ENCODE measurements around the gene ZNF608.

ZNF608 gene

DNA sequence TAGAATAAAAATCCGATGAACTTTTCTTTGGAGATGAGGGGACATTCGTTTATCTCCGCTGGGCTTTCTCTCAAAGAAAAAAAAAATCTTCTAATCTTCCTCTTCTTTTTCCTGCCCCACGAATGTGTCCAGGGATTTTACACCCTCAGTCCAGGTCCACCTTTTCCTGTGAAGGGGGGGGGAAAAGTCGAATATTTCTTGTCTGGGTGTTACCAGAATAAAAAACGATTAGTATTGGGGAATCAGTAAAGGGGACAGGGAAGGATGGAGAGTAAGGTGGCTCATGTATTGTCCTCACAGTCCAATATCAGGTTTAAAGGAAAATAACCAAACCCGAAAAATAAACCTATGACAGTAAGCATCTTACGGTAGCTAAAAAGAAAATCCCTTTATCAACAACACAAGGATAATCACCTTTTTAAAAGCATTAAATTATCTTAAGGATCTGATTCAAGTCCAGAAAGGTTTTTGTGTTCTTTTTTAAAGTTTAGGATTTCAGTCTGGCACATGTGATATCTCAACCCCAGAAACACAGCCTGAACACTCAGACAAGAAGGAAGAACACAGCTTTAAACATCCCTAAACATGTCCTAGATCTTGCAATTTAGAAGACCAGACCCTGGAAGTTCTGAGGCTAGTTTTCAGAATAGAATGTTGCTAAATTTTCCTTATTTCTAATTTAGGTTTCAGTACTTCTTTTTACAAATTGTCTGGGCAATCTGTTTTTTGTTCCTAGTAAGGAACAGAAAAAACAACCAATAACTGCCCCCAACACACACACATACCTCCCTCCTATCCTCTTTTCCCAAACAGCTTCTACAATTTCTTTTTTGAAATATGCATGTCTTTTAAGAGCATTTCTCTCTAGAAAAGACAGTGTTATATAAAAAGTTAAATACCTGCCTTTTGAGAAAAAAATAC, 1.2 kb downstream of the ZNF608 start:
- H3K27ac Mint-ChIP-seq, result no peak overlapping the region
- no peak for ATAC-seq
- H3K9me3 Mint-ChIP-seq, result no peaks in the 10 kb centered on the region
- peaks cover 36% of the 10 kb centered on the region for H3K4me1 Mint-ChIP-seq
- no peak for DNase-seq
- no peak overlapping the region for H3K4me3 Mint-ChIP-seq
- peaks cover 1% of the 10 kb centered on the region for H3K27me3 Mint-ChIP-seq

DNA sequence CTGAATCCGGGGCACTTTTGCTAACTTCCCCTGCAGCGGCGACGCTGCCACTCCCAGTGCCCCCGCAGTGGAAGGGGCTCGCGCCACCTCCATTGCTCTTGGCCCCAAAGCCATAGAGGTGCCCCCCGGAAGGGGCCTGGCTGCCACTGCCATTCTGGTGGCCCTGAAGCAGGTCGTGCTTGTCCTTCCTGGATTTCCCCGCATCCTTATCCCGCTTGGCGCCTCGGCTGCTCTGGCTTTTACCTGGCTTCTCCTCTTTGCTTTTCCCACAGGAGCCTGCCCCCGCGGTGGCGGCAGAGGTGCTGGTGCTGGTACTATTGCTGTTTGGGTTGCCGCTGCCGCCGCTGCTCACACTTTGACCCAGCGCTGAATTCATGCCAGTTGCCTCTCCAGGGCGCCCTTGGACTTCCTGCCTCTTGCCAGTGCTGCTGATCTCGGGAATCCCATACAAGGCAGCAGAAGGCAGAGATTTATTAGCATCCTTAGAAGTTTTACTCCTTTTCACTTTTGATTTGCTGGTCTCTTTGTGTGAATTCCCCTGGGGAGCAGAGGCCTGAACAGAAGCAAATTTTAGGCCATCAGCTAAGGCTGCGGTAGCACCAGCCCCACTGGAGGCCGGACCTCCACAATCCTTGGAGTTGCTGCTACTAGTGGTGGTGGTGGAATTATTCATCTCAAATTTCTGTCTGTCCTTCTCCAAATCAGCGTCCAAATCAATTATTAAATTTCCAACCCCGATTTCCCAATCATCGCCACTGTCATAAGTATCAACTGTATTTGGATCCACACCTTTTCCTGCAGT, 2.1 kb downstream of the ZNF608 start:
- Mint-ChIP-seq H3K27me3 (peaks cover 9% of the 10 kb centered on the region), H3K4me3 (no peak overlapping the region), H3K4me1 (peaks cover 36% of the 10 kb centered on the region), H3K9me3 (no peaks in the 10 kb centered on the region), H3K27ac (no peak overlapping the region)
- ATAC-seq (no peak), DNase-seq (no peak)

DNA sequence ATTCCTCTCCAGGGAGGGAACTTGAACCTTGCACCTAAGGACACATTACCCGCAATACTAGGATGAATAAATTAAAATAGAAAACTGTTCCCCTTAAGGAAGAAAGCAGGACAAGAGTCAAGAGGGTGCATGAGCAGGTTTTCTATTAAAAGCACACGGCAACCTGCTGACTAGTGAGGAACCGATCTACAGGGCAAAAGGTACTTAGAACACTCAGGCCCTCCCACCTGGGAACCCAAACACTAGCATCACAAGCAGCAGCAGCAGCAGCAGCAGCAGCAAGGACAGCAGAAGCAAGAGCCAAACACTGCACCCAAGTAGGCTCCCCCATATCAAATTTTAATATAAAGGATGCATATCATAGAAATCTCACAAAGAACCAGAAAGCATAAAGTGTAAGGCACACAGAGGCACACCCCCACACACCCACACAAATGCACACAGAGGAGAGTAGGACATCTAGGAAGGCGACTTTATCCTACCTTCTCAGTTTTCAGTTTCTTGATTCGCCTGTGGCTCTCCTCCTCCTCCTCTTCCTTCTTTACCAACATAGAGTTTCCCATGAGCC, 2.8 kb downstream of the ZNF608 start:
- DNase-seq, result no peak
- H3K9me3 Mint-ChIP-seq, result no peaks in the 10 kb centered on the region

DNA sequence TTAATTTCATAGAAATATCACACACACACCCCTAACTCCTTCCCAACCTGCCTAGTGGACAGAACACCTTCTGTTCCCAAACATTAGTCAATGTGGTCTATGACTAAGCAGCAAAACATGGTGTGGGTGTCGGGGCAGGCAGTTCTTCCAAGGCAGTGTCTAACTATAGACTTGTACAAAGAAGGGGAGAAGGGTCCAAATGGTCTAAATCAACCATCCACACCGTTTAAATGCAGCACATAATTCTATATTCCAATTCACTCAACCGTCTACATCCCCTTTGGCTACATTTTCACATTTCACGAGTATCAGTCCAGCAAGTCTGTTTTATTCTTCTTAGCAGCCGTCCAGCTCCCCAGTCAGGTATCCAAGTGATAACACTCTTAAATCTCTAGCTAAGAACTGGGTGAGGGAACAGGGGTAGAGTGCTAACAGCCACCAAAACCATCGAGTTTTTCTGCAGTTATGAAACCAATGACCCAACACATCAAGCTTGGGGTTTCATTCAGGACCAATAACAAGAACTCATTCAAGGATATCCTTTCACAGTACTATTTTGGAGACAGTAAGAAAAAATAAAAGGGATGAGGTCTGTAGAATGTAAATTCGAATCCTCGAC, 3.3 kb downstream of the ZNF608 start:
- no peak for DNase-seq
- Mint-ChIP-seq H3K27me3 (peaks cover 20% of the 10 kb centered on the region), H3K4me1 (peaks cover 25% of the 10 kb centered on the region), H3K9me3 (no peaks in the 10 kb centered on the region), H3K27ac (no peak overlapping the region), H3K4me3 (no peak overlapping the region)
- ATAC-seq, result no peak

More for the DNA sequence above, 2.8 kb downstream of the ZNF608 start:
- peaks cover 14% of the 10 kb centered on the region for H3K27me3 Mint-ChIP-seq
- H3K27ac Mint-ChIP-seq, result no peak overlapping the region
- no peak overlapping the region for H3K4me3 Mint-ChIP-seq
- H3K4me1 Mint-ChIP-seq, result peaks cover 30% of the 10 kb centered on the region
- ATAC-seq, result no peak

DNA sequence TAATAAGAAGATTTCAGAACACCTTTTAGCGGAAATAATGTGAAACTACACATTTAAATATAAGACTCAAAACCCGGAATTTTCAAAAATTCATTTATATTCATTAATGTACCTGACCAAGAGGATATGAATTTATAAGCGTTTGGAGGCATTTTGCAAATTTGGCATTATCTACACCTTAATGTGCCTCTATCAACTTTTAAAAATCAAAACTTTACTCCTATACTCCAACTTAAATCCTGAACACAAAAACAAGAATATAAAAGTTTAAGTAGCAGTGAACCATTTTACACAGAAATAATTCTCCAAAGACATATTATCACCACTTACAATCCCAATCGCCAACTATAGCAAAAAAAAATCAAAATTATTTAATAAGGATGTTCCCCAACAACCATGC, 3.9 kb downstream of the ZNF608 start:
- Mint-ChIP-seq H3K27me3 (peaks cover 25% of the 10 kb centered on the region), H3K4me1 (peaks cover 19% of the 10 kb centered on the region), H3K9me3 (no peaks in the 10 kb centered on the region), H3K27ac (no peak overlapping the region), H3K4me3 (no peak overlapping the region)
- ATAC-seq (no peak), DNase-seq (no peak)

DNA sequence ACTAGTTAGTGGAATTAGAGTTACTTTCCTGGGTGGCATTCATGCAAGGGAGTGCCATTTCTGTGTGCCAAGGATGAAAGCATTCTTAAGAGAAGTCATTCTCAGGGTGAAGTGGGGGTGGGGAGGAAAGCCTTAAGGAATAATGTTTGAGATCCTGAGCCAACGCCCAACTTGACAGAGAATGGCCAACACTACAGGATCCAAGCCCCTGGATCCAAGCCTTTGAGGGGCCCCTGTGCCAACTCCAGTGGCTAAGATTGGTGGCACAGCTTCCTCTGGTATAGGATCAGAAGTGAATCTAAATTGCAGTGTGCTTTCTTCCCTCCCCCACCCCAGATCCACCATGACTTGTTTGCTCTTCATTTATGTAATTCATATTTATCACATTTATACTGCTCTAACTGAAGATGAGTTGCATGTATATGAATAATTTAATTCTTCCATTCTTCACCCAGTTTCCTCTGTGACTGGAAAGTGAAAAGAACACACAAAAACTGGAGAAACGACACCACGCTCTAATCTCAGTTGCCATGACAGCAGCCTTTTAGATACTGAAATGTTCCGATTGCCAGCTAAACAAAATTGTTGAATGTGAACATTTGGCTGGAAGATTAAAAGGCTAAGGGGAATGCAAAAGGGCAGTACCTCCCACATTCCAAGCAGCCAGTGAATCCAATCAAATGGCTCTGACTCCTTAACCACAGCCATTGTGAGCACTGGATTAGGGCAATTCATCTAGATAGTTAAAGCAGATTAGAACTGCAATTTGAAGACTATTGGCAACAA, 4.5 kb downstream of the ZNF608 start:
- no peak for ATAC-seq
- H3K27me3 Mint-ChIP-seq, result peaks cover 27% of the 10 kb centered on the region
- H3K9me3 Mint-ChIP-seq, result no peaks in the 10 kb centered on the region
- H3K4me1 Mint-ChIP-seq, result peaks cover 13% of the 10 kb centered on the region
- DNase-seq, result no peak
- H3K4me3 Mint-ChIP-seq, result no peak overlapping the region
- no peak overlapping the region for H3K27ac Mint-ChIP-seq

DNA sequence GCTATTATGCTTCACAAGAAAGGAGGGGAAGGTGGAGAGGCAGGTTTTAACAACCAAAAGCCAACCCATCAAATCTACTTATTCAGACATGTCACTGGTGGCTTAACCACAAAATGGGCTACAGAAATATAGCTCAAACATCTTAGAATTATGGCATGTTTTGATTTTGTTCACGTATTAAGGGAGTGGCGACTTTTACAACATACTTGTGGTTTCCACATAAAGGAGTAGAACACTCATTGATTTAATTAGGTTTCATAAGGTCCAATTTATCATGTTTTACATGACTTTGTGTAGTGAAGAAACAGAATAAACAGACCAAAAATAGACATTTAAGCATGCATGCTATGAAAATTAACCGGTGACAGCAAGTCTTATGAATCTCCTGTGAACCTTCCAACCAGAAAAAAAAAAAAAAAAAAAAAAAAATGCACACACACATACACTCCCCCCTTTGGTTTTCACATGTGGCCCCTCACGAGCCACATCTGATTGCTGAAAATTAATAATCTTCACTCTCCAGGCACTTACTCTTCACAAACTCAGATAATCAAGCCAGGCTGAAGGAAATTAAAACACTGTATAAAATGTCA, 5.4 kb downstream of the ZNF608 start:
- DNase-seq (no peak), ATAC-seq (no peak)
- Mint-ChIP-seq H3K27me3 (peaks cover 35% of the 10 kb centered on the region), H3K4me3 (no peak overlapping the region), H3K4me1 (peaks cover 5% of the 10 kb centered on the region), H3K9me3 (no peaks in the 10 kb centered on the region), H3K27ac (no peak overlapping the region)

DNA sequence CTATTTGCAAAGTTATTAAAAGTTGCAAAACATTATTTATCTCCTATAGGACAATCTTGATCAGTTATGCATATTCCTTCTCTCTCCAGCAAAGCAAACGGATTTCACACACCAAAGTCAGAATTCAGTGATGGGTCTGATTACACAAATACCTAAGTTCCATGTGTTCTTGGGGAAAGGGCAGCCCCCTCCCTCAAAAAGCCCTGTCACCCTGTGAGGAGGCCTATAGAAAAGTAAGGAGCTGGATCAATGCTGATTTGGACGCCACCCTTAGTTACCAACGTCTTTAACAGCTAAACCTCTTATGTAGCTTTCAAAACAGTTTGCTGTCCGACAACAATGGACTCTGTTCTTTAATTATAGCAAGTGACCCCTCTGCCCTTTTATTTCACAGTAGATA, 6.4 kb downstream of the ZNF608 start:
- DNase-seq (no peak), ATAC-seq (no peak)
- Mint-ChIP-seq H3K4me1 (no peaks in the 10 kb centered on the region), H3K9me3 (no peaks in the 10 kb centered on the region), H3K27me3 (peaks cover 45% of the 10 kb centered on the region), H3K4me3 (no peak overlapping the region), H3K27ac (no peak overlapping the region)

DNA sequence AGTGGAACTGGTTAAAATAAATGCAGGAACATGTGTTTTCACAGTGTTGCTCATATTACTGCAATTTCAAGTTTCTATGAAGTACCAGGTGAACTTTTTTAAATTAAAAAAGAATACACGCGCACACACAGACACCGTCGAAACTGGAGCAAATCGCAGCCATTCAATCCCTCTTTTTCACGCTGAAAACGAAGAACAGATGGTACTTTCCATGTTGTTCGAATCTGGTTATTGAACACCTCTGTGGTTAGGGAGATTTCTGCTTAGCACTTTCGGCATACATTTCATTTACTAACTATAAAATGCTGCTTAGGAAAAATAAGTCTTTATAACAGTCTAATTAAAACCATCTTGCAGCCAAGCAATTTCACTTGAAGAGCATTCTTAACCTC, 6.8 kb downstream of the ZNF608 start:
- DNase-seq (no peak), ATAC-seq (no peak)
- no peak overlapping the region for H3K27ac Mint-ChIP-seq
- H3K4me1 Mint-ChIP-seq, result no peaks in the 10 kb centered on the region
- peaks cover 50% of the 10 kb centered on the region for H3K27me3 Mint-ChIP-seq
- no peaks in the 10 kb centered on the region for H3K9me3 Mint-ChIP-seq
- H3K4me3 Mint-ChIP-seq, result no peak overlapping the region

DNA sequence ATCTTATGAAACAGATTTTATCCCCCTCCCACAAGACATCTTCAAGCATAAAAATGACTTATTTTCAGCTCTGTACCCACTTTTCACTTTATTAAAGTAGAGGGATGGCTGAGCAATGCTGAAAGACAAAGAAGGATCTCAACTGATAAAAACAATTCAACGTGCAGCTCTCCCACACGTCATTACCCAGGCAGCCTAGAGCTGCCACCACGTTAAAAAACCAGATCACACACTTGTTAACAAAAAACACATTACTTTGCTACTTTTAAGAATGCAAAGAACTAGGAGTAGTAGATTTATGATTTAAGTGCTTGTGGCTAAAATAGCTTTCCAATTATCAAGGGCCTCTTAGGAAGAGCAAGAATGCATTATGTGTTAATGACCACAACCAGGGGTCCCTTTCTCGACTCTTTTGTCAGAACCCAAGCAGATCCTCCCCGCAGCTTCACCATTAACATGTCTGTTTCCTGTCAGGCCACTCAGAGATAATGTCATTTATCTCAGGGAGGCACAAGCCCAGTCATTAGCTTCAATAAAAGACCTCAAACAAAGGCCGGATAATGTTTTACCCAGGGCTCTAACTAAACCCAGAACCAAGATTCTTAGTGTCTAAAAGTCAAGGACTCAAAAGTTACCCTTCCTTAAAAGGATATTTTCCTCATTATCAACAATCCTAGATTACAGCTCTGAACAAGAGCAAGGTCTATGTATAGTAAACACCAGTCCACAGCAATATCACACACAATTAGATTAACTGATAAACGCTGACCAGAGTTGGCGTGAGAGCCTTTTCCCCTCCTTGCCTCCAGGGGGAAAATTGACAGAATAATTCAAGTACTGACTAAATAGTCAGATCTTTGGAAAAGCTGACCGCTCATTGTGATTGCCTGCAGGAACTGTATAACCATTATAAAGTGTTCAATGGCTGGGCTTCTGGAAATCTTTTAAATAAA, 7.5 kb downstream of the ZNF608 start:
- ATAC-seq (no peak), DNase-seq (no peak)
- Mint-ChIP-seq H3K27ac (peak overlapping the region in 1 of 2 donors; percentile 42), H3K4me3 (no peak overlapping the region), H3K4me1 (no peaks in the 10 kb centered on the region), H3K9me3 (no peaks in the 10 kb centered on the region), H3K27me3 (peaks cover 56% of the 10 kb centered on the region)

DNA sequence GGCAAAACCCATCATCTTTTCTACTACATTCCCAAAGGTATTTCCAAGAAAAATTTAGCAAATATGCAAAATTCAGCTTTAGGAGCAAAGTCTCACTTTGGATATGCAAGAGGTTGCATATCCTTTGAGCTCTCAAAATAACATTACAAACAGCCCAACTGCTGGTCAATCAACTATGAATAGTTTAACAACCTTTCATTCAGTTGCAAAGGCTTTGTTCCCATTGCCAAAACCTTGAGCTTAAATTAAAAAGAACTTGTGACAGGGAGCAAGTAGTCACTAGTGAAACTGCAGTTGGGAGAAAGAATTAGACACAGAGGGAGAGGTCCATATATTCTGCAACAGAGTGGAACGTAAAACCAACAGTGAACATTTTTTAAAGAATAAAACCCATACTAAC, 8.8 kb downstream of the ZNF608 start:
- DNase-seq, result no peak
- ATAC-seq, result no peak
- no peaks in the 10 kb centered on the region for H3K9me3 Mint-ChIP-seq
- H3K27me3 Mint-ChIP-seq, result peaks cover 64% of the 10 kb centered on the region
- H3K27ac Mint-ChIP-seq, result no peak overlapping the region
- H3K4me3 Mint-ChIP-seq, result no peak overlapping the region
- no peaks in the 10 kb centered on the region for H3K4me1 Mint-ChIP-seq

DNA sequence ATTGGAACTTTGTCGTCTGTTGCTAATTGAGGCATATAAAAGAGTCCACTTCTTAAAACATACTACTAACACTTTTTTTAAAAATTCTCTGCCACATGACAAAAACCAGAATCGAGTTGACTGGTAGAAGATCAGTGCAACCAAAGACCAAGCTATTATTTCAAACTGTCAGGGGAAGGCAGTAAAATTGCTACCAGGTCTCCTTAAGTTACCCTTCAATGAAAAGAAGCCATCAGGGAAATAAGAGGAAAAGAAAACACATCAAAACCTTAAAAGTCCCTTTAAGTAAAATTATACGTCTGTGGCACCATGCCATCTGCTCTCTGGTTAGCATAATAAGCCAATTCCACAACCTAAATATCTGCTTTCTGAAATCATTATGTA, 9.6 kb downstream of the ZNF608 start:
- Mint-ChIP-seq H3K4me3 (no peak overlapping the region), H3K4me1 (no peaks in the 10 kb centered on the region), H3K9me3 (no peaks in the 10 kb centered on the region), H3K27me3 (peaks cover 66% of the 10 kb centered on the region), H3K27ac (no peak overlapping the region)
- DNase-seq (no peak), ATAC-seq (no peak)

DNA sequence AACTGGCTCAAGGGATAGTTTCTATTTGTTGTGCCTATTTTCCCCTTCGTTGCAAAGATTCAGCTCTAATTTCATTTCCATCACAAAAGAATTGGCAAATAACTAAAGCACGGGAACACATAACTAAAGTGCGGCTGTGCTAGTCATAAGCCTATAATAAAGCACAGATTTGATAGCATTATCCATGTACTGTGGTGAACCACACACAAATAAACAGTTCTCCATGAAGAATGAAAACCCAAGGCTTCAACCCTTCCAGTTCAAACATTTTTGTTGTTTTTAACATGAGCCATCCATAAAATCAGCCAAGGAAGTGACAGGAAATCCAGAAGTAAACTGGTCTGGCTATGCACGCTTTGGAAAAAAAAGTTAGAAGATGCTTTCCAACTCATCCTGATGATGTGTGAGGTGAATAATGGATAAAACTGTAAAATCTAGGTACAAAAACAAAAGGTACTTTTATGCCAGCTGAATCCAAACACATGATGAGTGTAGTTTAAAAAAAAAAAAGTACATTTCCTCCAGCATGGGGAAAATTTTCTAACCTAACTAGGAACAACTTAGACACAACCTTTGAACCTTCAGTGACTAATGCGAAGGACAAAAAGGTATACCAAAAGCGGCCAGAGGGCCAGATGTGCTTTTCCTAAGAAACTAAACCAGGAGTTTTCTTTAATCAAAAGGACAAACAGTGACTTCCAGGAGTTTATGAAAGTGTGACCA, 10.2 kb downstream of the ZNF608 start:
- H3K27ac Mint-ChIP-seq, result no peak overlapping the region
- no peak for DNase-seq
- peaks cover 66% of the 10 kb centered on the region for H3K27me3 Mint-ChIP-seq

More for the DNA sequence above, 10.2 kb downstream of the ZNF608 start:
- no peak for ATAC-seq
- Mint-ChIP-seq H3K4me3 (no peak overlapping the region), H3K4me1 (no peaks in the 10 kb centered on the region), H3K9me3 (no peaks in the 10 kb centered on the region)
